GM19025 (cell line): Measurements from ENCODE around the gene WDR12.
A peak's percentile ranks its signal among the peaks of the same experiment; 100 is the strongest.
"Not testable (repeated sequence)": the region's sequence is repeated elsewhere in the genome, so short reads cannot be mapped to it uniquely, and the experiment has no call there.

Experiments
- ATAC-seq: cut with Tn5 transposase; IDR thresholded peaks from one replicate; pipeline ENCODE4 v1.9.1; 2021; ENCODE audit warnings: mild to moderate bottlenecking, low read depth, moderate library complexity; ENCODE audit not compliant: unreplicated experiment

The WDR12 gene

GRCh38 chr2:202905507-202905906 is 6.0 kb downstream of the WDR12 start:
- not testable (repeated sequence) for ATAC-seq

GRCh38 chr2:202885190-202885589 is 26.3 kb downstream of the WDR12 start:
- ATAC-seq = no peak

DNA sequence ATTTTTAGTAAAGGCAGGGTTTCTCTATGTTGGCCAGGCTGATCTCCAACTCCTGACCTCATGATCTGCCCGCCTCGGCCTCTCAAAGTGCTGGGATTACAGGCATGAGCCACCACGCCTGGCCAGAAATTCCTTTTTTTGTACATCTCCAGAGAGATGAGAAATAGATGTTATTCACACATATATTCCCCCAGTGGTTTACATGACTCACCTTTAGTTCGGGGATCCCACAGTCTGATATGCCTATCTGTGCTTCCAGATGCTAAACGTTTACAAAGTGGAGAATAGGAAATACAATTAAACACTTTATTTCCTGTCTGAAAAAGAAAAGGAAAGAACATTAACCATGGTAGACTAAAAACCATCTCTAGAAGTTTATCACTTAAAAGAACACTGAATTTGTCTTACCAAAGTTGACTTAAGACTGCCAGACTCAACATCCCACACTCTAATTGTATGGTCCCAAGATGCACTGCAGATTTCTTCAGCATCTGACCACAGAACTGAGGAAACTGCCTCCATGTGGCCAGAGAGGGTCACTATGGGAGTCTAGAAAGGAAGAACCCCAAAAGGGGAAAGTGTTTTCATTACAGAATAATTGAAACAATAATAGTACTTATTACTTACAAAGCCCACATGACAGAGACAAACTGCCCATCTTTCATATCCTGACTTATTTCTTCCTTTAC is 27.3 kb downstream of the WDR12 start:
- ATAC-seq = no peak

DNA sequence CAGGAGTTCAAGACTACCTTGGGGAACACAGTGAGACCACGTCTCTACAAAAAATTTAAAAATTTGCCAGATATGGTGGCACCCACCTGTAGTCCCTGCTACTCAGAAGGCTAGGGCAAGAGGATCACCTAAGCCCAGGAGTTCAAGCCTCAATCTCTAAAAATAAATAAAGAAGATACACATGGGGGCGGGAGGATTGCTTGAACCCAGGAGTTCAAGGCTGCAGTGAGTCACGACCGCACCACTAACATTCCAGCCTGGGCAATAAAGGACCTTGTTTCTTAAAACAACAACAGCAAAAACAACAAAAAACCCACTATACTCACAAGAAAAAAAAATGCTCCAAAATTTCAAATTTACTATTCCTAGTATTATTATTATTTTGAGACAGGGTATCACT is 29.9 kb downstream of the WDR12 start:
- ATAC-seq = no peak

GRCh38 chr2:202877699-202878098 is 33.8 kb downstream of the WDR12 start:
- ATAC-seq = no peak

- ATAC-seq = peak; percentile 68
Measured at GRCh38 chr2:202871300-202872141, 40.0 kb downstream of the WDR12 start, which contains the start of gene ICA1L. ICA1L (minus strand) TSS chr2:202871766; CDS start chr2:202829009, 42,757 bp downstream.

DNA sequence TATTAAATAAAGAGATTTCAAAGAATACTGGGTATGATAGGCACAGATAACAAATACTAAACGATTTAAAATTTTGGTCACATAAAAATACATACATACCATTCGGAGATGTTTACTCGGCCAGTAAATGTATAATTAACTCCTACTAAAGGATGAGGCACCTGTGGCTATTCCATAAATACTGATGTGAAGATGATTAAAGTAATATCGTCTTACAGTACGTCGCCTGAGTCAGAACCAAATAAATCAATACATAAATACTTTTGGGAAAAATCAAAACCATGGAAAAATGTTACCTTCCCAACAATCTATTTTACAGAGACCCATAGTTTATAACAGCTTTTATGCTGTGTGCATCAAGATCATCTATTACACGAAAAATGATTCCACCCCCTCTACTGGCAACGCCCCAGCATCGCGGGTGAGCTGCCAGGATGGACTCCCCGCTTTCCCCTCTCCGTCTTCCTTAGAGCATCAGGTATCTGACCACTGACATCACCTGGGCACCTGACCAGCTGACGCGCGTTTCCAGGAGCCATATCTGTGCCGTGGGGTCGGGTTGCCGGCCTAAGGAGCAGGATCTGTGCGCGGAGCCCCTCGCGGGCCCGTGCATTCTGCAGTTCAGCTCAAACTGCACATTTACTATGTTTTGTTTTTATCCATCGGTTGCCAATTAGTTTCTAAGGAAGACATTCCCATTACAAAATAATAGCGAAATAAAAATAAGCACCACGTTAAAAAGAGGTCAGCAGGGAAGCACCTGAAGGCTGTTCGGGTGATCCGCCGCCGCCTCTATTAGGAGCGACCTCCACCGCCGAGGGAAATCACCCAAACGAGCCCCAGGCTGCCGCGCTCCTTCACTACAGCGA is 40.8 kb downstream of the WDR12 start:
- peak; percentile 77 for ATAC-seq

DNA sequence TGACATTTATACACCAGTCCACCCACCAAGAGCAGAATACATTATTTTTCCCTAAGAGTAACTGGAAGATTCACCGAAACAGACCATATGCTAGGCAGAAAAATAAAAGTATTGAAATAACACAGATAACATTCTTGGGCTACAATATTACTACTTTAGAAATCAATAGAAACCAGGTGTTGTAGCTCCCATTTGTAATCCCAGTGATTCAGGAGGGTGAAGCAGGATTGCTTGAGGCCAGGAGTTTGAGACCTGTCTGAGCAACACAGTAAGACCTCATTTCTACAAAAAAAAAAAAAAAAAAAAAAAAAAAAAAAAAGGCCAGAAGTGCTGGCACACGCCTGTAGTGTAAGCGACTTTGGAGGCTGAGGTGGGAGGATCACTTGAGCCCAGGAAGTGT is 49.5 kb downstream of the WDR12 start:
- ATAC-seq = no peak

DNA sequence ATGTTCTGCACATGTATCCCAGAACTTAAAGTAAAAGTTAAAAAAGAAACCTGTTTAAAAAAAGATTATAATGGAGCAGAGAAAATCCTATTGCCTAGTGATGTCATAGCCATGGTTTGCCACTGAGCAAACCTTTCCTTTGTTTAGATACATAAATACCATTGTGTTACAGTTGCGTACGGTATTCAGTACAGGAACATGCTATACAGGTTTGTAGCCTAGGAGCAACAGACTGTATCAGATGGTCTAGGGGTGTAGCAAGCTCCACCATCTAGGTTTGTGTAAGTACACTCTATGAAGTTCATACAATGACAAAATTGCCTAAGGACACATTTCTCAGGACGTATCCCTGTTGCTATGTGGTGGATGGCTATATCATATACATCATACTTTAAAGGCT is 52.9 kb downstream of the WDR12 start:
- ATAC-seq = no peak

GRCh38 chr2:202849343-202849742 is 62.1 kb downstream of the WDR12 start:
- not testable (repeated sequence) for ATAC-seq

DNA sequence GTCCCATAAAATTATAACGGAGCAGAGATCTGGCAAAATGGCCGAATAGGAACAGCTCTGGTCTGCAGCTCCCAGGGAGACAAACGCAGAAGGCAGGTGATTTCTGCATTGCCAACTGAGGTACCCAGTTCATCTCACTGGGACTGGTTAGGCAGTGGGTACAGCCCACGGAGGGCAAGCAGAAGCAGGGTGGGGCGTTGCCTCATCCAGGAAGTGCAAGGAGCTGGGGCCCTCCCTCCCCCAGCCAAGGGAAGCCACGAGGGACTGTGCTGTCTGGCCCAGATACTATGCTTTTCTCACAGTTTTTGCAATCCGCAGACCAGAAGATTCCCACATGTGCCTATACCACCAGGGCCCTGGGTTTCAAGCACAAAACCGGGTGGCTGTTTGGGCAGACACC is 62.7 kb downstream of the WDR12 start:
- no peak for ATAC-seq

DNA sequence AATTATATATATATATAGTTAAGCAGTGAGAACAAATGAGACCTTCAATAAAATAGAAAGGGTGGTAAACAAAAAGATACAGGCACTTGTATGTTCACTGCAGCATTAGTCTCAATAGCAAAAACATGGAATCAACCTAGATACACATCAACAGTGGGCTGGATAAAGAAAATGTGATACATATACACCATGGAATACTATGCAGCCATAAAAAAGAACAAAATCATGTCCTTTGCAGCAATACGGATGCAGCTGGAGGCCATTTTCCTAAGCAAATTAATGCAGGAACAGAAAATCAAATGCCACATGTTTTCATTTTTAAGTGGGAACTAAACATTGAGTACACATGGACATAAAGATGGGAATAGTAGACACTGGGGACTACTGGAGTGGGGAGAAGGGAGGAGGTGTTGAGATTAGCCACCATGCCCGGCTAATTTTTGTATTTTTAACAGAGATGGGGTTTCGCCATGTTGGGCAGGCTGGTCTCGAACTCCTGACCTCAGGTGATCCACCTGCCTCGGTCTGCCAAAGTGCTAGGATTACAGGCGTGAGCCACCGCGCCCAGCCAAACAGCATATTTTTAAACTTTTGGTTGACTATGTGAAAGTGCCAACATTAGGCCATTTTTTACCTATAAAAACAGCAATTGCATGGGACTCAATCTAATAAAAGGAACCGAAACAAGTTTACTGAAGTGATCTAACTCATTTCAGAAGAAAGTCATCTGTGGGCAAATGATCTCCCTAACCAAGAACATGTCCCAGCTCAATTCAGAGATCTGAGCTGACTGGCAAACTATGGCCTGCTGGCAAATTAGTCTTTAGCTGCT is 63.6 kb downstream of the WDR12 start:
- no peak for ATAC-seq

- ATAC-seq = no peak
Measured at GRCh38 chr2:202844656-202845055, 66.8 kb downstream of the WDR12 start.

DNA sequence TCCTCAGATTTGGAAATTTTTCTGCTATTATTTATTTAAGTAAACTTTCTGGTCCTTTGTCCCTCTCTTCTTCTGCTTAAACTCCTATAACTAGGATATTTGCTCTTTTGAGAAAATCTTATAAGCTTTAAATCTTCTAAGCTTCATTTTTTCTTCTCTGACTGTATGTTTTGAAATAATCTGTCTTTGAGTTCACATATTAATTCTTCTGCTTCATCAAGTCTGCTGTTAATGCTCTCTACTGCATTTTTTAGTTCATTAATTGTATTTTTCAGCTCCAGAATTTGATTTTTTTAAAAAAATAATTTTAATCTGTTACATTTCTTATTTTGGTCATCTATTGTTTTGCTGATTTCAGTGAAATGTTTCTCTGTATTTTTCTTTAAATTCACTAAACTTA is 68.8 kb downstream of the WDR12 start:
- no peak for ATAC-seq

GRCh38 chr2:202841090-202841867 is 70.2 kb downstream of the WDR12 start:
- ATAC-seq = no peak

- no peak for ATAC-seq
Measured at GRCh38 chr2:202831242-202832220, 79.9 kb downstream of the WDR12 start.

GRCh38 chr2:202824901-202825300 is 86.6 kb downstream of the WDR12 start:
- no peak for ATAC-seq
